ENCODE results near the gene ETV5. TPM values are rescaled to one million over a fixed set of nuclear protein-coding genes. Genes with fewer than 3 reads are reported as not detected.

The ETV5 gene
- total and polyA plus RNA-seq, 4 donors = 3.3 to 14.9 (median 5.5) TPM

DNA sequence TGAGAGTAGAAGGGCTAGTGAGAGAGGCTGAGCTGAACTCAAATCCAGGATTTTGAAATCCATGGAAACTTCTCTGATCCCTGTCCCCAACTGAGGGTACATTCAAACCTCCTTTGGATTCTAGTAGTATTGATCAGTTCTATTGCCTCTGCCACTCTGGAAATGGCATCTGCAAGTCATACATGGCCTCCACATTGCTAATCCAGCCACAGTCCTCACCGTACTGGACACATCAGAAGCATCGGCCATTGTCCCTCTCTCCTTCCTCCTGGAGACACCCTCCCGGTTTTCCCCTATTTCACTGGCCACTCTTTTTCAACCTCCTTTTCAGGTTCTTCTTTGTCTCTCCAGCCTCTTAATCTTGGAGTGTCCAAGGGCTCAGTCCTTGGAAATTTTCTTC, 66.9 kb downstream of the ETV5 start:
- Histone ChIP-seq H3K36me3 (ENCODE audit: control insufficient read depth in 4 of 4, insufficient read depth in 3 of 4, low read depth in 1 of 4, low read length in 3 of 4) (no peaks in the 10 kb centered on the region), H3K4me3 (ENCODE audit: low read depth in 1 of 3, low read length in 3 of 3) (no peak overlapping the region), H3K9ac (ENCODE audit: low read depth in 1 of 2, low read length in 2 of 2) (no peak overlapping the region), H3K4me1 (ENCODE audit: control insufficient read depth in 4 of 4, insufficient read depth in 4 of 4, low read length in 3 of 4) (no peaks in the 10 kb centered on the region), H3K9me3 (ENCODE audit: control insufficient read depth in 4 of 4, low read length in 3 of 4) (no peaks in the 10 kb centered on the region), H3K27me3 (ENCODE audit: control insufficient read depth in 4 of 4, insufficient read depth in 4 of 4, low read length in 3 of 4) (no peaks in the 10 kb centered on the region), H3K27ac (ENCODE audit: low read depth in 1 of 2, low read length in 2 of 2) (no peak overlapping the region)
- 93% methylated on average over 3 of the region's 3 CpGs for WGBS
- no peak for TF ChIP-seq REST (IDR thresholded peaks at IDR 0.05)
- DNase-seq (ENCODE audit: low spot score) = no peak

DNA sequence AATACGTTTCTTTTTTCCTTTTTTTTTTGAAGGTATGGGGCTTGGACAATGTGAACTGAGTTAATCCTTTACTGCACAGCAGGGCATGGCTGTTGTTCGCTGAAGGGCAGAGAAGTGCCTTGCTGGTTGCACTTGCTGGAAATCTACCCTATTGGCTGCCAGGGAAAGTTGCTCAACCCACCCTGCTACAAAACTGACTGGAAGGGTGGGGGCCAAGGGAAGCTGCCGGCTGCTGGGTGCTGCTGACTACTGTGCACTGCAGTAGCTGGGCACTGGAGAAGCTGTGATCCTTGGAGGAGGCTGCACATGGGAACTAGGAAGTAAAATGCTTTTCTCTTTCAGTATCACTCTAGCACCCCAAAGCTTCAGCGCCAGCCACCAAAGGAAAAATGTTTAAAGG, 70.5 kb downstream of the ETV5 start:
- TF ChIP-seq FOXA2 (IDR thresholded peaks at IDR 0.05) = no peak
- TF ChIP-seq HNF4G (IDR thresholded peaks at IDR 0.05) = no peak
- TF ChIP-seq YY1 (IDR thresholded peaks at IDR 0.05) = no peak
- TF ChIP-seq TAF1 (conservative IDR thresholded peaks at IDR 0.05) = no peak
- TF ChIP-seq EGR1 (IDR thresholded peaks at IDR 0.05; ENCODE audit: low read depth in 2 of 2) = no peak
- TF ChIP-seq FOXA1 (IDR thresholded peaks at IDR 0.05) = no peak
- no peak for TF ChIP-seq SP1 (IDR thresholded peaks at IDR 0.05)
- TF ChIP-seq HNF4A (conservative IDR thresholded peaks at IDR 0.05) = no peak
- no peak for TF ChIP-seq REST (IDR thresholded peaks at IDR 0.05)
- TF ChIP-seq, protein P1, sequence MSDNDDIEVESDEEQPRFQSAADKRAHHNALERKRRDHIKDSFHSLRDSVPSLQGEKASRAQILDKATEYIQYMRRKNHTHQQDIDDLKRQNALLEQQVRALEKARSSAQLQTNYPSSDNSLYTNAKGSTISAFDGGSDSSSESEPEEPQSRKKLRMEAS (IDR thresholded peaks at IDR 0.05) = no peak
- TF ChIP-seq NR2F2 (IDR thresholded peaks at IDR 0.05) = no peak
- H3K4me1 ChIP-seq (ENCODE audit: control insufficient read depth in 4 of 4, insufficient read depth in 4 of 4, low read length in 3 of 4) = no peaks in the 10 kb centered on the region

GRCh38 chr3:186035277-186035676, 73.6 kb downstream of the ETV5 start:
- H3K27ac ChIP-seq (ENCODE audit: low read depth in 1 of 2, low read length in 2 of 2) = no peak overlapping the region
- no peaks in the 10 kb centered on the region for H3K4me1 ChIP-seq (ENCODE audit: control insufficient read depth in 4 of 4, insufficient read depth in 4 of 4, low read length in 3 of 4)
- H3K9me3 ChIP-seq (ENCODE audit: control insufficient read depth in 4 of 4, low read length in 3 of 4) = no peaks in the 10 kb centered on the region
- H3K36me3 ChIP-seq (ENCODE audit: control insufficient read depth in 4 of 4, insufficient read depth in 3 of 4, low read depth in 1 of 4, low read length in 3 of 4) = no peaks in the 10 kb centered on the region
- DNase-seq (ENCODE audit: low spot score) = no peak
- no peaks in the 10 kb centered on the region for H3K27me3 ChIP-seq (ENCODE audit: control insufficient read depth in 4 of 4, insufficient read depth in 4 of 4, low read length in 3 of 4)
- 86% methylated on average over 4 of the region's 4 CpGs for WGBS
- no peak overlapping the region for H3K4me3 ChIP-seq (ENCODE audit: low read depth in 1 of 3, low read length in 3 of 3)
- no peak overlapping the region for H3K9ac ChIP-seq (ENCODE audit: low read depth in 1 of 2, low read length in 2 of 2)
- TF ChIP-seq TAF1 (conservative IDR thresholded peaks at IDR 0.05) = no peak
- no peak for TF ChIP-seq FOXA1 (IDR thresholded peaks at IDR 0.05)
- no peak for TF ChIP-seq FOXA2 (IDR thresholded peaks at IDR 0.05)
- no peak for TF ChIP-seq EGR1 (IDR thresholded peaks at IDR 0.05; ENCODE audit: low read depth in 2 of 2)
- TF ChIP-seq SP1 (IDR thresholded peaks at IDR 0.05) = no peak
- TF ChIP-seq RXRA (IDR thresholded peaks at IDR 0.05) = no peak
- TF ChIP-seq ZBTB33 (IDR thresholded peaks at IDR 0.05) = no peak
- TF ChIP-seq RAD21 (IDR thresholded peaks at IDR 0.05) = no peak
- no peak for TF ChIP-seq YY1 (IDR thresholded peaks at IDR 0.05)
- no peak for TF ChIP-seq HNF4G (IDR thresholded peaks at IDR 0.05)
- no peak for TF ChIP-seq REST (IDR thresholded peaks at IDR 0.05)
- no peak for TF ChIP-seq HNF4A (conservative IDR thresholded peaks at IDR 0.05)
- no peak for TF ChIP-seq NR2F2 (IDR thresholded peaks at IDR 0.05)
- TF ChIP-seq JUND (IDR thresholded peaks at IDR 0.05) = no peak

More for the DNA sequence above, 70.5 kb downstream of the ETV5 start:
- H3K9ac ChIP-seq (ENCODE audit: low read depth in 1 of 2, low read length in 2 of 2) = no peak overlapping the region
- H3K4me3 ChIP-seq (ENCODE audit: low read depth in 1 of 3, low read length in 3 of 3) = no peak overlapping the region
- 70% methylated on average over 4 of the region's 4 CpGs for WGBS
- no peaks in the 10 kb centered on the region for H3K36me3 ChIP-seq (ENCODE audit: control insufficient read depth in 4 of 4, insufficient read depth in 3 of 4, low read depth in 1 of 4, low read length in 3 of 4)
- H3K27me3 ChIP-seq (ENCODE audit: control insufficient read depth in 4 of 4, insufficient read depth in 4 of 4, low read length in 3 of 4) = no peaks in the 10 kb centered on the region
- H3K9me3 ChIP-seq (ENCODE audit: control insufficient read depth in 4 of 4, low read length in 3 of 4) = no peaks in the 10 kb centered on the region
- H3K27ac ChIP-seq (ENCODE audit: low read depth in 1 of 2, low read length in 2 of 2) = no peak overlapping the region
- DNase-seq (ENCODE audit: low spot score) = no peak
